ENCODE measurements around the gene ACVR2B.

The ACVR2B gene

DNA sequence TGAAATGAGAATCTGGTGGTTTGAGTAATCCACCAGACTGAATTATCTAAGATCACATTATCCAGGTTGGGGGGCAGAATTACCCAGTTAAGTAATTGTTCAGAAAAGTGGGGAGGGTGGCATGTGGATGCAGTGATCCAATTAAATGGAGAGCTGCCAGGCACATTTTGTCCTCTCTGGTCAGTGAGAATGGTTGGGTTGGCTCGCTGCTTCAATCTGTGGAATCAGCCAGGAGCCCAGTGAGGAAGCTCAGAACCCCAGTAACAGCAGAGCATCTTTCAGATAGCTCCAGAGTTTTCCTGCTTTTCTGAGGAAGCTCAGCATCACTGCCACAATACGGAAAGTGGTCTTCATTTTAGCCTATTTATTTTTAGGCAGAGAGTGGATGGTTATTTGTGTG lies 36.1 kb downstream of the ACVR2B start:
- no peak for DNase-seq

DNA sequence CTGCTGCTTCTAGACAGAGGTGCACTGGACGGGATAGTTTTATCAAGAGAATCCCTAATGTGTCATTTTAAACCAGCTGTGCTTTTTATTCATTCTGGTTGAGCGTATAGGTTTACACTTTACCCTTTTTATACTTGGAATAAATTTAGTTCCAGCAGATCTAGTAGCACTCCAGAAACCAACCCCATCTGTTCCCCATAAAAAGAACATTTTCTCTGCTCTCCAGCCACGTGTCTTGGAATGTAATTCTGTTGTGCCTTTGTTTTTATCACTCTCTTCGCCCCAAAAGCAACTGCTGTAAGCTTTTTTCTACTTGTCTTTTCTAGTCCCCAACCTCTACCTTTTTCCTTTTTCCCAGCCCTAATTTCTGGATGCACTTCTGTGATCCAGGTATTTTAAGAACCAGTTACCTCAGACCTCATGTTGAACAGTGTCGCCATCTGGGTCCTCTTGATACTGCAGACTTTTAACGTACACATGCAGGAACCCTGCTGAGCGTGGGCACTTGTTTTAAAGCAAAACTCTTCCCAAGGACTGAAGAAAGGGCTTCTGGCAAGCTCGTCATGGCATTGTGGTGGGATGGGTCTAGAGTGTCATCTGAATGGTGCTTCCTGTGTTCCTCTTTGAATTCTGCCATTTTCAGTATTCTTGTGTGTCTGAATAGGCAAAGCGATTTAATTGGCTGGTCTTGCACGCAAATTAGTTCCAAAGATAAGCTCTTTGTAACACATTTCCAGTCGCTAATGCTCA lies 36.8 kb downstream of the ACVR2B start:
- DNase-seq: no peak

DNA sequence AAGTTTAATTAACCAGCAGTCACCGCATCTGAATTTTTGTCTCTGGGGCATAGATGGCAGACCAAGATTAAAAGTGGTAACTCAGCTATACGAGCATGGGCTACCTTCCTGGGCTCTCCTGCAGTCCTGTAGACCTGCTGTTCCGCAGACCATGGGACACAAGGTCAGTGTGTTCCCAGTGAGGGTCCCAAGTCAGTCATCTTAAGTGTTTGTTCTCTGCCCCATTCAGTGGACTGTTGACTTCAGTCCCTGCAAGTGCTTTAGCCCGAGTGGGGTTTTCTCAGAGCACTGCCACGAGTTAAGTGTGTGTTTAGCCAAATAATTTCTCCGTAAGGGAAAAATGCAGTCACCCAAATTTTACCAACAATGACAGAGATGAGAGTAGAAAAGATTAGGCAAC lies 37.5 kb downstream of the ACVR2B start:
- no peak for DNase-seq

DNA sequence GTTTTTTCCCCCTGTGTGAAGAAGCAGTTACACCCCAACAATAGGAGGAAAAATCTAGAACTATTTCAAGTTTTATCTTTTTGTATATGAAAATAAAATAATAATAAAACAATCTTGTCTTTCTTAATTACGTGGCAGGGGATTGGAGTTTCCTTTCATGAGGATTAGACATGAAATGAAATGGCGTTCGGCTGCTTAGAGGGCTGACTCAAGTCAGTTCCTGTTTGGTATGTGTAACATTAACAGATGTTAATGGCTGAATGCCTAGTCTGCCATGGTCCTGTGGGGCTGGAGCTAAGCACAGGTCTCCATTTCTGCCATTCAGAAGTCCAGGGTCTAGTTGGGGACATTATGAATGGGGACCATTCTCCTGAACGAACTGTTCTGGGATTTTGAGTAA lies 39.3 kb downstream of the ACVR2B start:
- DNase-seq: no peak

DNA sequence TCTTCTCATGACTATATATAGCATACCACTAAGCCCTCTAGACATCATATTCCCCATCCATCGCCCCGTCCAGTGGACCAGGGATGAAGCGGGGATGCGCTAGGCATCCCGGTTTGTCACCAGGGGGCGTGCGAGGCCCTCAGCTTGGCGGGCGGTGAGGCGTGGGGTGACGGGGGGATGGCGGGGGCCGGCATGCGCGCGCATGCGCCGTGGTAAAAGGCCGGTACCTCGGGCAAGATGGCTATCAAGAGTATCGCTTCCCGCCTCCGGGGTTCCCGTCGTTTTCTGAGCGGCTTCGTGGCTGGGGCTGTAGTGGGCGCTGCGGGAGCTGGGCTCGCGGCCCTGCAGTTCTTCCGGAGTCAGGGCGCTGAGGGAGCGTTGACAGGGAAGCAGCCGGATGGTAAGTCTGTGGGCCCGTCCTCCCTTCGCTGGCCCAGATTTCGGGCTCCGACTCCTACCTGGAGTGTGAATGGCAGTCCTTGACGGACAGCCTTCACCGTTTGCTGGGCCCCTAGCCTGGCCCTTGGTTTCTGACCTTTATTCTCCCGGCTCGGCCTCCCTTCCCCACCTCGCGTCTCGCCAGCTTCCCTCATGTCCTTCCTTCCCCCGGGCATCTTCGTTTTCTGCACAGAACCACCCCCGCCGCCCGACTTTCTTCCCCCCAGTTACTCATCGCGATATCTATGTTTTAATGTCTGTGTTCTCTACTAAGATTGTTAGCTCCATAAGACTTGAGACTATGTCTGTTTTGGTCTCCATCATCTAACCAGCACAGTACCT lies 42.6 kb downstream of the ACVR2B start, which contains the start of gene EXOG:
Gene EXOG, plus strand, starts transcription at position 210 of the 780 bp plus-strand sequence. Its CDS starts 28 bp downstream, at position 238.
- peak; percentile 82 for DNase-seq

DNA sequence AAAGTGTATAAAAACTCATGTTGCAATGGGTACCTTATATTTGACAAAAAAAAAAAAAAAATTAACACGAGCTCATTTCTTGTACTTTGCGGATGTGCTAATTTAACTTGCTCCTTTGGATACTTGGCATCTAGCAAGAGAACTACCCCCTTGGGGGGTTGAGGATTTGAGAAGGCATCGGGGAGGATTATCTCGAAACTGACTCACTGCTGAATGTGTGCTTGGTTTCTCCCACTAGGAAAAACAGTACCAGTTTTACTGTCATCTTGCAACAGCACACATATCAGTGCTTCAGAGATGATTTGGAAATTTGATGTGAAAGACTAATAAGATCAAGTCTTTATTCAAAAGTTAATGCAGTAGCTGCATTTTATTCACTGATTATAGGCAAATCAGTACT lies 43.3 kb downstream of the ACVR2B start:
- DNase-seq: no peak

DNA sequence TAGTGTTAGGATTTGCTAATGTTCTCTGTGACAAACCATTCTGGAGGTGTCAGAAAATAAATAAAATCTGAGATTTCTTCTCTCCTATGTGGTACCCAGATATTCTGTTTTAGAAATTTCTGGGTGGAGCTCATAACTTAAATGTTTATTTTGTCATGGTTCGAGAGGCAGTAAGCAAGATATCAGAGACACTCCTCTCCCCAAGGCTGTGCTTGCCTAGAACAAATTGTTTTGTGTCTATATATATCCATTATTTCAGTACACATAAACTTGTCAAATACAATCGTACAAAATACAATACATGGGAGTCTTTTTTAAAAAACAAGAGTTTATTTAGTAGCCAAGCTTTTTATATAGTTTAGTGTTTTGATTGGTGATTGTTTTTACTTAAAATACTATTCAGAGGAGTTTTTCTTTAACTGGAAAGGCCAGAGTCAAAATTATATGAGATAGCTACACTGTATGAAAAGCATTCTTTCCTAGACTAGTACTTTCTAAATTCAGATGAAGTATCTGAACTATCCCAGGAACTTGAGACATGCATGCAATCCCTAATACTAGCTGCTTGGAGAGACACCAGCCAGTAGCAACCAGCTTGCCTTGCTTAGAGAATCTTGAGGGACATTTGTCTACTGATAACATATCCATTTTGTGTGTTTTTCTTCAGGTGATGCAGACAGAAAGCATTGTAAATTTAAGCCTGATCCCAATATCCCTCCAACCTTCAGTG lies 47.2 kb downstream of the ACVR2B start:
- DNase-seq: no peak

DNA sequence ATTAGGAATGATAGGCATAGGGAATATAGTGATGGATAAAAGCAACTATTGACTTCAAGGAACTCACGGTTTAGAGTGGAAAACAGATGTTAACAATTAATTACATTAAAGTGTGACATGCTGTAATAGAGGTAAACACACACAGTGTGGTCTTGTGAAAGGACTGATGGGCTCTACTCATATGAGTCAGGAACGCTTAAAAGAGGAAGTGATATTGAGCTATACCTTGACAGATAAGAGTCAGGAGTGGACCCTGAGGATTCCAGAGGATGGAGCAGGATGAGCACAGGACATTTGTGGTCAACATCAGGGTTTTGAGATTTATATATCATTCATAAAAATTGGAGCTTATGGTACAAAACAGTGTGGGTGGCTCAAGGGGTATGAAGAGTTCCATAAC lies 53.4 kb downstream of the ACVR2B start:
- DNase-seq: no peak

DNA sequence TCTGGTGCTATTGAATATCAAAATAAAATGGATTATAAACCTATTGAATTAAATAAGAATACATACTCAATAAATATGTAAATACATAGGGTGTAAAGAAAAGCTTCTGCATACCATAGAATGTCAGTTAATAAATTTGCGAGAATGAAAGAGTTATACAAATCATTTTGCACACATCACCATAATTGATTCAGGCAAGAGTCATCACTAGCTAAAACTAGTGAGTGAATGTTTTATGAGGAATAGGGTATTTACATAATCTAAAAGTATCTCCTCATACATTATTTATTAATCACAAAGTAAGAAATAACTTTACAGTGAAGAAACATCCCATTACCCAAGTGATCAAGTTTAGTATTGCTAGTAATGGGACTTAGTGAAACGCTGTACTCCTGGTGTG lies 56.0 kb downstream of the ACVR2B start:
- DNase-seq: no peak

DNA sequence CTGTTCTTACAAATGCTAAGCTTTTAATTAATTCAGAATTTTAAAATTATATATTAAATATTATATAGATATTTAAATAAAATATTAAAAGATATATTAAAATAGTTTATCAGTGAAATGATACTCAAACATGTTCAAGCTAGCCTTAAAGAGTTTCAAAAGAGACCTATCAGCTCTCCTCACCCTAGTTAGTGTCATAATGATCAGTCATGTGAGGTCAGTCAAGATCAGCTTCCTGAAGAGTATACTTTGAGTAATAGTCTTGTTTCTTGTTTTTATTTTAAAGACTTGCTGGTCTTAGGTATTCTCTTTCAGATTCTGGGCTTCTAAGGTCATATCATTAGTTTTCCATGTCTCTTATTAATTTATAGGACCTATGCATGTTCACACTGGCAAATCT lies 56.9 kb downstream of the ACVR2B start:
- no peak for DNase-seq

DNA sequence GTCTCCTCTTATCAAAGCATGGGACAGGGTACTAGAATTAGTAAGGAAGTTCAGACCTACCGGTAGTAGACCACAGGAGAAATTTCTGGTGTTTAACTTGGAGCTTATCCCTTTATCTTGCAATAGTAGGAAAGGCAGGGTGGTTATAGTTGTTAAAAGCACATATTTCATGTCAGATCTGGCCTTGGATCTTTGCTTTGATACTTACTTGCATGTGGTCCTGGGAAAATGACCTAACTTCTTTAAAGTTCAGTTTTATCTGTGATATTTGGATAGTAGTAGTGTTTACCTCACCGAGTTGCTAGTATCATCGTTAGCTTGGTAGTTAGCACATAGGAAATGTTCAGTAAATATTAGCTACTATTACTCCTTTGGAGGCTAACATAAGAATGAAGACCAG lies 57.9 kb downstream of the ACVR2B start:
- no peak for DNase-seq

DNA sequence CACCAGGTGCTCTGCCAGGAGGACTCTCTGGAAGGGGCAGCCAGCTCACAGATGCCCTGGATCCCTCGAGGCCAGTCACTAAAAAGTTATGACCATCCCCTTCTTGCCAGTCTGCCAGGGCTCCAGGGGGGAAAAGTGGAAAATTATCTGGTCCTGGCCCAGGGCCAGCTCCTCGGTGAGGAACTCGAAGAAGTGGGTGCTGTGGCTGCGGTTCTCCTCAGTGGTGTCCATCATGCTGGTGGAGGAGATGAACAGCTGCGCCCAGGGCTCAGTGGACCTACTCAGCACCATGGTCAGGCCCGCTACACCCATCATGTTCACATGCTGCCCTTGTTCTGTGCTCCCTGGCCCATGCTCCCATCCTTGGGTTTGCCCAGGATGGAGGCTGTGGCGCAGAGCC lies 61.7 kb downstream of the ACVR2B start:
- no peak for DNase-seq

DNA sequence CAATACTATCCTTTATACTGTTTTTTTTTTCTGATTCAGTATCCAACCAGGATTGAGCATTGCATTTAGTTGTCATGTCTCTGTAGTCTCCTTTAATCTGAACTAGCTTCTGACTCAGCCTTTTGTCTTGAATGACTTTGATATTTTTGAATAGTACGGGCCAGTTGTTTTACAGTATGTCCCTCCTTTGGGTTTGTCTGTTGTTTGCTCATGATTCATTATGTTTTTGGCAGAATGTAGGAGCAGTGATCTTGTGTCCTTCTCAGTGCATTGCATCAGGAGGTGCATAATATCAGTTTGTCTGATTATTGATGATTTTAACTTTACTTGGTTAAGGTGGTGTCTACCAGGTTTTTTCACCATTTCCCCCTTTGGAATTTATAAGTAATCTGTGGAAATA lies 63.0 kb downstream of the ACVR2B start:
- no peak for DNase-seq

DNA sequence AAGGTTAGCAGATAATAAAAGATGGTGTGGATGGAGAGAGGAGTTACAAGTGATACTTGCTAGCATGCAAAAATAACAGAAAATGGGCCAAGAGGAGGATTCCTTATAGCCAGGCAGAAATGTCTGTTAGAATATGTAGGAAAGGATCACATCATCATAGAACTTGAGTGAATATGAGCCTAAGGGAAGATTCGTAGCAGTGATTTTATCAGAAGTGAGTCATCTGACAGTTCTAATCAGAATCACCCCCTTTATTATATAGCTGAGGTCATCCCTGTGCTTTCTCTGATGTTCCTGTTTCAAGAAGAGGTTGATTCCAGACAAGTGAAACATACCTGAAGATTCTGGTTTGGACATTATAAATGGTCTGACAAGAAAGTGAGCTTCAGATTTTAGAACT lies 65.3 kb downstream of the ACVR2B start:
- DNase-seq: no peak

DNA sequence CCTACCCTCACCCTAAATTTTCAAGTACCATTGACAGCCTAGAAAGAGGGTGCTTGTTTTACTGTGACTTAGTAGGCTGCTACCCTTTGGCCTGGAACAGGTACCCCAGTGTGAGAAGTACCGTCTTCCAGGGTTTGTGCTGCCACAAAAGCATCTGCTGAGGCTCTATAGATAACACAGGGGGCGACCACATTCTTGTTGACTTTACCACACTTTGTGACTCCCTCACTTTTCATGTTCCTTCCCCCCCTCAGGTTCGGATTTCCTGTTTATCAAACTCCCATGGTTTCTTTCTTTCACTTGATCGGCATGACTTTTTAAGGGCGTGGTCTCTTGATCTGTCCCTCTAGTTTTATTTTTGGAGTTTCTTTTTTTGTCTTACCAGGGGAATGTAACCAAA lies 66.0 kb downstream of the ACVR2B start:
- no peak for DNase-seq

DNA sequence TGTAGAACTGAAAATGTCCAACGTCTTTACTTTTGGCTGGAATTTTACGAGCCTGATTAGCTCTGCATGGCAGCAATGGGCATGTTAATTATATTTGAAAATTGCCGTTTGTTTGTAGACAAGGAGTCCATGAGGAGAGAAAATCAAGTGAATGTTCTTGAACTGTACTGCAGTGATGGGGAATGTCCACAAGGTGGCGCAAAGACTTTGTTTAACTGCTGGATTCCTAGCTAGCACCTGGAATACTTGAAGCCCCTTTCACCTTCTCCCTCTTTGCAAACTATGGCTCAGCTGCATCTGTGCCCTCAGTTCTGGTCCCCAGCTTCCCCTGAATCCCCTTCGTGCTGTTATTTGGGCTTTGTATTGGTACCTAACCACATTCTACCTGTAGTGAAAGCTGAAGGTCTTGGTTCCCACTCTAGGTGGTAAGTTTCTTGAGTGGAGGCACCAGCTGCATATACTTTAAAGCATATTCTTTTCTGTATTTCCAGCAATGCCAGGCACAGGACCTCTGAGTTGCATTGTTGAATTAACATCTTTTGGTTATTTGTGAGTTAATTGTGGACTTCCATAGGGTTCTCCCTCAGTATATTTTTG lies 67.8 kb downstream of the ACVR2B start:
- DNase-seq: no peak

DNA sequence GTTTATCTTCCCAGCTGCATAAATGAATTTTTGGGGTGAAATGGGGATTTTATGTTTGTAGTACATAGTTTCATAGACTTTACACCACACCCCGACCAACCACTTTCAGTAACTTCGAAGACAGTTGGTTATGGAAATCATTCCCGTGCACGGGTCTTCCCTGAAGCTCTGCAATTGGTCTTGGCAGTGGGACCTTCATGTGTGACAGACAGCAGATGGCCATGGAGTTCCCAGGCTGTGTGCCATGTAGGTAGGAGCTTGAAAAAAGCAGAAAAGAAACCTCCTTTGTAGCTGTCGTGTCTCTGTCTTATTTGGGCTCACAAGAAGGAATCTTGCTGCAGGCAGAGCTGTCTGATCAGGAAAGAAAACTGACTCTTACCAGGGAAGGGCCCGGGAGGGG lies 68.3 kb downstream of the ACVR2B start:
- DNase-seq: no peak

DNA sequence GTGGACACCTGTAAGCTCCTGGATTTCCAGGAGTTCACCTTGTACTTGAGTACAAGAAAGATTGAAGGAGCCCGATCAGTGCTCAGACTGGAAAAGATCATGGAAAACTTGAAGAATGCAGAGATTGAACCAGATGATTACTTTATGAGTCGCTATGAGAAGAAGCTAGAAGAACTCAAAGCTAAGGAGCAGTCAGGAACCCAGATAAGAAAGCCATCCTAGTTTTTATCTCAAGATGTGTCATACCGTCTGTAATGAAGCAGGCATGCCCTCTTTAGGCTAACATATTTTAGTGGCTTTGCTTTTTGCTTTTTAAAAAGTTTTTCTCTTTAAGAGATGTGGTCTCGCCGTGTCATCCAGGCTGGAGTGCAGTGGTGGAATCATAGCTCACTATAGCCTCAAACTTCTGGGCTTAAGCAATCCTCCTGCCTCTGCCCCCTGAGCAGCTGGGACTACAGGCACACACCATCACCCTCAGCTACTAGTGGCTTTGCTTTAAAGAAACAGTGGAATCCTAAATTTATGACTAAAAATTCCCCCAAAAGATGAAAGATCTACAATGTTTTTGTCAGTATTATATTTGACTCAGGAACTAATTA lies 70.5 kb downstream of the ACVR2B start:
- no peak for DNase-seq

DNA sequence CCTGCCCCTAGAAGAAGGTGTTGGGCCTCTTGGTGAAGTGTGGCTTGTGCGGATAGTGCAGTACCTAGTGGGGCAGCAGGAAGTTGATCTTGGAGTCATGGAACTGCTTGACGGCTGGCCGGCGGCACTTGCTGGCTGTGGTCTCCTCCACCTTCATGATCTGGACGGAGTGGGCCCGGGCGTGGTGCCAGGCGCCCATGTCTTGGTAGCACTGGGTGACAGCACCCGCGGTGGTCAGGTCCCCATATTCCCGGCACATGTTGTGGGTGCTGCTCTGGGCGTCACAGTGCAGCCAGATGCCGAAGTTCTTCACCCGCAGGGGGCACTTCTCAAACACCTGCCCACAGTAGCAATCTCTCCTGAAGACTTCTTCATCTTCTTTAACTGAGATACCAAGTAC lies 73.1 kb downstream of the ACVR2B start:
- no peak for DNase-seq

DNA sequence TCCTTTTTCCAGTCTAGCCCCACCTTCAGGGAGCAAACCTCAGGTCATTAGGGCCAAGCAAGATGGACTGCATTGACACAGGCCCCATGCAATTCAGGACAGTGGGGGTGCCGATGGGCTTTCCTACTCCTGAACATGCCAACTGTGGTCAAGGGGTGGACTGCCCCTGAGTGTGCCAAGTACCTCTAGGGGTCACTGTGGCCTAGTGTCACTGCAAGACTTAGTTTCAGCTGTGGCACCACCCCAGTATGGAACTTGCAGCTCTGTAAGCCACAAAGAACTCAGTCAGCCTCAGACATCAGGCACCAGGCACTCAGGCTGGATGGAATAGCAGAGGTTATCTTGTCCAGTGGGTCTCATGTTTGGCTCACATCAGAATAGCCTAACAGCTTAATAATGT lies 74.8 kb downstream of the ACVR2B start:
- DNase-seq: no peak

DNA sequence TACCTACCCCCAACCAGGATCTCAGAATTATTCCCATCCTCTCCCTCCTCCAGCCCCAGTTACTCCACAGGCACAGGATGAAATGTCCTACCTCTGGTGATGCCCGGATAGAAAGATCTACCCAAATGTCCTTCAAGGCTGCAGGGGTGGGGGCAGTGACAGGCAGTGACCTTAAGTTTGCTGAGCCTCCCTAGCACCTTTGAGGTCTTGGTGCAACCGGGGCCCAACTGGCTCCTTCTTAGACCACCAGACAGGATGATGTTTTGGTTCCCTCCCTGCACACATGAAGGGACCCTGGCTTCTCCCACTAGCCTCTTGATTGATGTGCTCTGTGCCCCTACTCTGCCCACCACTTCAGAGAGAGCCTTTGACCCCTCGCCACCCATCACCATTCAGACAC lies 78.8 kb downstream of the ACVR2B start:
- no peak for DNase-seq

DNA sequence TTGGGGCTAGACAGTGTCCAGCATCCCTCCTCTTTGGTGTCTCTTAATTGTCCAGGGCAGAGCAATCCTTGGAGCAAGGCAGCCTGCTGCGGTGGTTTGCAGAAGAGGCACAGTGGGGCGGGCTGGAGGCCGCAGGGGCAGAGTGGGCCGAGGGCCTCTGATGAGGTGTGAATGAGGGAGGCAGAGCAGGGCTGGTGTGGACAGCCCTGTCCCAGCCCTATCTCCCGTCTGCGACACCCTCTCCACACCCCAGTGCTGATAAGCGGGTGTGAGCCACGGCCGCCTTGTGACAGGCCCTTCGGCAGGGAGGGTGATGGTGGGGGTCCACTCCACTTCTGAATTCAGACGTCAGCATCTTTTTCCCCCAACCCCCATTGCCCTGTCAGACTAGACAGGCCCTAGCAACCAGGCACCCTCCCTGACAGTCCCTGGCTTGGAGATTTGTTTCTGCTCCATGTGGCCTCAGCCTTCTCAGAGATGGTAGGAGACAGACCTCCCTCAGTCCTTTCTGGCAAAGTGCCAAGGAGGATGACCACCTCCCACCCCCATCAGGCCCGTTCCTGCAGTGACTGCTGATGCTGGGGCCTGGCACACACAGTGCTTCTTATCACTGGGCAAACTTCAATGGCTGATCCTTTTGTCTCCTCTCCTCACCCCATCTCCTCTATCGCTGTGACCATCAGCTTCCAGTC lies 79.7 kb downstream of the ACVR2B start:
- no peak for DNase-seq
